Astrocyte of the hippocampus (primary cell): ENCODE results near the gene CREBRF.
"Not testable (repeated sequence)": the region's sequence is repeated elsewhere in the genome, so short reads cannot be mapped to it uniquely, and the experiment has no call there.

ENCODE experiments used
- DNase-seq: peaks from one replicate; pipeline ENCODE4 v3.0.0; 2011; ENCODE audit warnings: low read depth, low spot score

The CREBRF gene

DNA sequence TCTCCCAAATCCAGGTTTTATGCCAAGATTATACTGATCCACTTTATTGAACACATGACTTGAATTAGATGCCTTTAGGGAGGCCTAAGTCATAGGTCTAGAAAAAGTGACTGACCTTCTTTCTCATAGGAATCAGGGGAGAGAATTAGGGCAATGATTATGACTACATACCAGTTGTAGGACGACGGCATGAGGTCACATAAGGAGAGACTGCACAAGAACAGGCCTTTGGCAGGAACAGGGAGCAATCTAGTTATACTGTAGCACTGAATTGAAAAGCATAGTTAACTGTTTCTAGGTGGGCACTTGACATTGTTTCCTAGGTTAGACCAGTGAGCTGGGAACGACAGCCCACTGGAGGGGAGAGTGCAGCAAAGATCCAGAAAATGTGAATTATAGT, 22.7 kb downstream of the CREBRF start:
- no peak for DNase-seq

GRCh38 chr5:173089581-173089980, 33.4 kb downstream of the CREBRF start:
- DNase-seq: peak; percentile 5

DNA sequence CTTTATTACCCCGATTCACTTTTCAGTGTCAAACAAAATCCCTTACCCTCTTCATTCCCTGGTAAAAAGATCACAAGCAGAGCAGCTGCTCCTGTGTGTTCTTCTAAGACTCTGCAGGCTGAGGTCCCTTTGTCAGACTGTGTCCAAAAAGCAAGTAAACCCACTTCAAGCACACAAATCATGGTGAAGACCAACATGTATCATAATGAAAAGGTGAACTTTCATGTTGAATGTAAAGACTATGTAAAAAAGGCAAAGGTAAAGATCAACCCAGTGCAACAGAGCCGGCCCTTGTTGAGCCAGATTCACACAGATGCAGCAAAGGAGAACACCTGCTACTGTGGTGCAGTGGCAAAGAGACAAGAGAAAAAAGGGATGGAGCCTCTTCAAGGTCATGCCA, 34.5 kb downstream of the CREBRF start:
- DNase-seq: no peak

GRCh38 chr5:173091981-173092380, 35.8 kb downstream of the CREBRF start:
- DNase-seq: no peak

GRCh38 chr5:173093606-173094005, 37.5 kb downstream of the CREBRF start:
- no peak for DNase-seq

DNA sequence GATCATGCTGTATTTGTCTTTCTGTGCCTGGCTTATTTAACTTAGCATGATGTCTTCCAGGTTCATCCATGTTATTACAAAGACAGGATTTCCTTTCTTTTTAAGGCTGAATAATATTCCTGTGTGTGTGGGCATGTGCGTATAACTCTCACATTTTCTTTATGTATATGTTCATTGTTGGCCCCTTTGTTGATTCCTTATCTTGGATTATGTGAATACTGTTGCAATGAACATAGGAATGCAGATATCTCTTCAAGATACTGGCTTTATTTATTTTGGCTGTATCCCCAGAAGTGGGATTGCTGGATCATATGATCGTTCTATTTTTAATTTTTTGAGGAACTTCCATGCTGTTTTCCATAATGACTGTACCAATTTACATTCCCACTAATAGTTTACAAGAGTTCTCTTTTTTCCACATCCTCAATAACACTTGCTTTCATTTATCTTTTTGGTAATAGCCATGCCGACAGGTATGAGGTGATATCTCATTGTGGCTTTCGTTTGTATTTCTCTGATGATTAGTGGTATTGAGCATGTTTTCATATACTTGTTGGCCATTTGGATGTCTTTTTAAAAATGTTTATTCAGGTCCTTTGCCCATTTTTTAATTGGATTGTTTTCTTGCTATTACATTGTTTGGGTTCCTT, 38.0 kb downstream of the CREBRF start:
- peak; percentile 81 for DNase-seq

- DNase-seq: no peak
These were observed 42.6 kb downstream of the CREBRF start for GRCh38 chr5:173098787-173099186.

- no peak for DNase-seq
These were observed 43.3 kb downstream of the CREBRF start for GRCh38 chr5:173099461-173099860.

GRCh38 chr5:173101245-173101644, 45.1 kb downstream of the CREBRF start:
- DNase-seq: no peak

- DNase-seq: no peak
These were observed 47.3 kb downstream of the CREBRF start for GRCh38 chr5:173103411-173103810.

GRCh38 chr5:173108914-173109313, 52.8 kb downstream of the CREBRF start:
- DNase-seq: no peak

DNA sequence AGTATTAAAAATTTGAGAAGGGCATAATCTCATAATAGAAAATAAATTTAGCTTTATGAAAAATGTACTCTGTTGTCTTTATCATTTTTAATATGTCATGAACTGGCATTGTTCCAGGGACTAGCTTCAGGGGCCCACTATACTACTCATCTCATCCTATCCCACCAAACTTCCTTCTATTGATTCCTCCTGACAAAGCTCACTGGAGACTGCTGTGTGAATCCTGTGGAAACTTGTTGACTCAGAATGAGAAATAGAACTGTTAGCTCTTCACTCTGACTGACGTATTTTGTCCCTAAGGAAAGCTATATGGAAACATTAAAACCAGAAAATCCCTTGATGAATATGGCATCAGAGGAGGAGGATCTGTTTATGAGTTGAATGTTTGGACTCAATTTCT, 58.4 kb downstream of the CREBRF start:
- DNase-seq: no peak

- no peak for DNase-seq
These were observed 63.6 kb downstream of the CREBRF start for GRCh38 chr5:173119719-173120118.

DNA sequence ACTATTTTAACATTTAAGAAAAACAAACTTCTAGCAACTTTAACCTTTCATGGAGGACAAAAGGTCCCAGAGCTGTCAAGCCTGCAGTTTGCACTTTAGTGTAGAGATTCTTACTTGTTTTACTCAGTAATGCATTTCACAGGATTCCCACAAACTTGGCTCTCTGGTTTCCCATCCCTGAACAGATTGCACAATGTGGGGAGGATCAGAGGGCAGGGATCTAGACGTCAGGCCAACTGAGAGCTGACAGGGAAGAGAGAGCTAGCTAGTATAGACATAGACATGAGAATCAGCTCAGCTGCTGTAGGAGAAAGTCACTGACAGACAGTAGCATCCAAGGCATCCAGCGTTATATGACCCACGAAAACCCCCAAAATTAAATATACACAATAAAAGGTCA, 67.3 kb downstream of the CREBRF start:
- peak; percentile 6 for DNase-seq

DNA sequence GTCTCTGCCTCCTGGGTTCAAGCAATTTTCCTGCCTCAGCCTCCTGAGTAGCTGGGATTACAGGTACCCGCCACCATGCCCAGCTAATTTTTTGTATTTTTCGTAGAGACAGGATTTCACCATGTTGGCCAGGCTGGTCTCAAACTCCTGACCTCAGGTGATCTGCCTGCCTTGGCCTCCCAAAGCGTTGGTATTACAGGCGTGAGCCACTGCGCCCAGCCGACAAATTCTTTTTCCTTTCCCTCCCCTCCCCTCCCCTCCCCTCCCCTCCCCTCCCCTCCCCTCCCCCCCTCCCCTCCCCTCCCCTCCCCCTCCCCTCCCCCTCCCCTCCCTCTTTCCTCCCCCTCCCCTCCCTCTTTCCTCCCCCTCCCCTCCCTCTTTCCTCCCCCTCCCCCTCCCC, 76.0 kb downstream of the CREBRF start:
- DNase-seq: not testable (repeated sequence)

DNA sequence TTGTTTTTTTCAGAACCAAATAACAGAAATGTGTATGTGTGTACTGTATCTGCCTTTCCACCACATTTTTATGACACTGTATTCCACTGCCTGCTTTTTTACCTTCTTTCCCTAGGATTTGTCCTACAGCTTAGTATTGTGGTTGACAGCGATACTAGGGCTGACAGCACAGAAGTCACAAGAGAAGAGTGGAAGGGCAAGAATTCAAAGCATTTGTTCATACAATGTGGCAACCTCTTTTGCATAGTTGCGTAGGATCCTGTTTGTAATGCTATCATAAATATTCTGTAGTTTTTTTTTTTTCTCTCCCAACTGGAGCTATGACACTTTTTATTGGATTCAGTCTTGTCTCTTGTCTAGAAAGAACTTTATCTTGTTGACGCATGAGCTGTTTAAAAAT, 82.6 kb downstream of the CREBRF start:
- DNase-seq: no peak

DNA sequence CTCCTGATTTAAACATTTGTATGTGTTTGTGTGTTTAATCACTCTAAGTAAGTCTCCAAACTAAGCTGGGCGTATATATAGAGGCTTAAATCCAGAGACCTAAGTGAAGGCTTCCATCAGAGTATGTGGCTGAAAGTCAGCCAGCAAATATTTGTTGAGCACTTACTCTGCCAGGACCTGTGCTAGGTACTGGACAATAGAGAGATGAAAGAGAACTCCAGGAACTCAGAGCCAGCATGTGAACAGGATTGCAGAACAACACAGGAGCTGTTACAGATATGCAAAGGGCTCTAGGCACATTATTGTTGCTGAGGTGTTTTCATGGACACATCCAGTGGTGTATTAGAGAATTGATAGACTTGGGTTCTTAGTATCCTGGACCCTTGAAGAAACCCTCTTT, 83.5 kb downstream of the CREBRF start:
- no peak for DNase-seq

DNA sequence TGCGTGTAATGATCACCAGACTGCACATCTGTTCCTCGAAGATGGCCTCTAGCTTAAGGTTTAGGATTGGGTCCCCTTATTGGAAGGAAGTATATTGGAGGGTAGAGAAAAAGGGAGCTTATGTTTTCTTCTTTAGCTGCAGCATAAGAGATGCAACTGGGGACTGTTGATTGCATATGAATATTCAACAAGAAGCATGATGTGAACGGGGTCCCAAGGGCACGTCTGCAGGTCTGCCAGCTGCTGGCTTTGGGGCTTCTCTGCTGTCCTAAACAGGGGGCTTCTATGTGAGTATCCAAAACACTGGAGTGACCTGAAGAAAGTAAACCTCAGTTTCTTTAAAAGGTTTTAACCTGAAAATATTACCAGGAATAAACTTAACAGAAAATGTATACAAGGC, 84.6 kb downstream of the CREBRF start:
- no peak for DNase-seq

DNA sequence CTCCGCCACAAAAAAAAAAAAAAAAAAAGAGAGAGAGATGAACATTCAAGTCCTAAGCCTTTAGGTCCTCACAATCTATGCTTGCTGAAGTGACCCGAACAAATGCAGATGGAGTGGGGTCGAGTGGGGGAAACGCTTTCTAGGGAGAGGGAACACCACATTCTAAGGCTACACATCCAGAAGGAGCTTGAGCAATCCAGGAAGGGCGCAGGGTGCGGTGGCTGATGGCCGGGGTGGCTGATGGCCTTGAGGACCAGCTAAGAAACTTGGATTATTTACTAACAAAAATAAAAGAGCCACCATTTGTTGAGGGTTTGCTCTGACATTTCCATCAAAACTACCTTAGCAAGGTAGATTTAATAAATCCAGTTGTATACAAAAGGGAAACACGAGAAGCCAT, 87.4 kb downstream of the CREBRF start:
- DNase-seq: no peak

DNA sequence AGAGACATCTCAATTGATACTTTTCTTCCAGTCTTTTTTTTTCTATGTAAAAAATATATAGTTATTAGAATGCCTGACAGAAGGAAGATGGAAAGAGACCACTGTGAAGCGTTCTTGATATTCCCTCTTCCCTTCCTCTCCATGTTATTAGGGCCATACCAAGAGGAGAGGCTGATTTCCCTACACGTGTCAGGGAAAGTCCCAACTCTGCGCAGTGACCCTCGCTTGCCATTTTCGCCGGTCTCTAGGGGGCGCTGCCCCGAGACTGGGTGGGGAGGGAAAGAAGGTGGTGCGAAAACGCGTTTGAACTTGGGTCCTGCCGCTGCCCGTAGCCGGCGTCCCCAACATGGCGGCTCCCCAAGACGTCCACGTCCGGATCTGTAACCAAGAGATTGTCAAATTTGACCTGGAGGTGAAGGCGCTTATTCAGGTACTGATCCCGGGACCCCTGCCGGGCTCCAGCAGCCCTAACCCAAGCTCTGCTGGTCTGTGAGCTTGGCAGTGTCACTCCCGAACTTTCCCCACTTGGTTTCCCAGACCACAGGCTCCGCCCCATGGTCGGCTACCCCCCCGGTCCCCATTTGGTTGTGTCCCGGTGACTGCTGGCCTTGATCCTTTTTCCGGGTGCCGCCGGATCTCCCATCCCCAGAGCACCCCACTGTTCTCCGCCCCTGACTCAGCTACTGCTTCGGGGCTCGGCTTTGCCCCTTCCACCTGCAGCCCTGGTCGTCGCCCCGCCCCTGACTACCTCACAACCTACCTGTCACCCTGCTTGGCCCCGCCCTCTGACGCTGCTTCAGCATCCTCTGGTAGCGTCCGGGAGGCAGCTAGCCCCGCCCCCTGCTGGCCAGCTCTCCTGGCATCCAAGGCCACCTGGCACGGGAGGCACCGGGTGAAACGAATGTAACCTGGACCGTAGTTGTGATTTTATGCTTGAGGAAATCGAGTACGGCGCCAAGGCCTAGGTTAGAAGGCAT, 88.3 kb downstream of the CREBRF start, which contains the start of gene BNIP1:
TSS of gene BNIP1 (plus strand) at position 332 of the 977 bp plus-strand sequence. CDS start at position 347, 15 bp downstream.
- peak; percentile 98 for DNase-seq

GRCh38 chr5:173148354-173148753, 92.2 kb downstream of the CREBRF start:
- DNase-seq: no peak

- DNase-seq: no peak
These were observed 96.4 kb downstream of the CREBRF start for GRCh38 chr5:173152547-173152946.

DNA sequence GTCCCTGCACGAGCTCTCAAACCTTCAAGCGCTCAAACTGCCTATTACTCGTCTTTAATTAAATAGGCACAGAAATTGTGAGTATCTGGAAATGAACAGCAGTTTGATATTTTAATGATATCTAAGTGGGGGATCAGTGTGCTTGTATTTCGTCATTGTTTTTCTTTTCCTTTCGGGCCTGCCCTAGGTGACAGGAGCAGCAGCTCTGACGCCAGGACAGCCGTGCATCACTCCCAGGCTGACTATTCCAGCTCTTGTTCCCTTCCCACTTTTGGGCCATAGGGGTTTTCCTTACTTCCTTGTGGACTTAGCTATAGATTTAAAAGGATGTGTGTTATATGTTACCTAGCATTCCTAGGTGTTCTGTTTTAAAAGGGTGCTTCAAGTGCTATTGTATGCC, 97.7 kb downstream of the CREBRF start:
- DNase-seq: no peak
